Kidney (tissue), 14 donors: ENCODE data around the gene NT5C1A. TPM values are rescaled to one million over a fixed set of nuclear protein-coding genes. Genes with fewer than 3 reads are reported as not detected.

Source experiments
- DNase-seq, 5 donors: peaks; one replicate each; pipeline ENCODE4 v3.0.0-alpha.2; 2013 to 2020
- FAIRE-seq: peaks from 2 replicates; lab custom pipeline; 2012; peaks lifted over from hg19 to GRCh38; lab: Jason Lieb, UNC
- H3K27ac ChIP-seq, 2 donors: one replicate each; pipeline ENCODE4 v1.7.0; 2013; ENCODE audit warnings: low read depth in 2 of 2, low read length in 2 of 2, inconsistent platforms in 1 of 2
- H3K27me3 ChIP-seq: one replicate; pipeline ENCODE4 v1.7.1; 2013; ENCODE audit warnings: low read length, inconsistent platforms; ENCODE audit not compliant: control insufficient read depth, insufficient read depth
- H3K36me3 ChIP-seq, 3 donors: one replicate each; pipeline versions ENCODE4 v1.7.0 to v1.7.1; 2013; ENCODE audit warnings: low read length in 3 of 3, control low read depth in 1 of 3, inconsistent platforms in 1 of 3; ENCODE audit not compliant: insufficient read depth in 3 of 3, control insufficient read depth in 2 of 3
- H3K4me1 ChIP-seq, 3 donors: one replicate each; pipeline versions ENCODE4 v1.7.0 to v1.7.1; 2013; ENCODE audit warnings: low read length in 3 of 3, inconsistent platforms in 1 of 3, low read depth in 1 of 3; ENCODE audit not compliant: control insufficient read depth in 2 of 3, insufficient read depth in 2 of 3
- H3K4me3 ChIP-seq, 3 donors: one replicate each; pipeline versions ENCODE4 v1.7.0 to v1.8.1; 2013; ENCODE audit warnings: low read length in 3 of 3, control low read depth in 1 of 3, inconsistent platforms in 1 of 3
- H3K9ac ChIP-seq, 3 donors: one replicate each; pipeline versions ENCODE4 v1.7.0 to v1.7.1; 2013; ENCODE audit warnings: low read length in 3 of 3, control low read depth in 1 of 3, inconsistent platforms in 1 of 3
- H3K9me3 ChIP-seq, 3 donors: one replicate each; pipeline versions ENCODE4 v1.7.0 to v1.7.1; 2013; ENCODE audit warnings: low read length in 3 of 3, control low read depth in 1 of 3, inconsistent platforms in 1 of 3; ENCODE audit not compliant: control insufficient read depth in 2 of 3, insufficient read depth in 1 of 3
- intact Hi-C: fragments of 100-400 bp; cut with DNase I; formaldehyde crosslinking; loops from one replicate; pipeline ENCODE4 v1.11.1; 2022
- polyA plus RNA-seq: library from polyadenylated mRNA; stranded (reverse); fragments of 350-450 nt; fragmentation: Illumina TruSeq; extraction: RNeasy Lipid Tissue Mini Kit (QIAGEN cat#74804); gene quantifications from one replicate; pipeline ENCODE4 v1.2.3, GENCODE V29; 2014; ENCODE audit warnings: low read depth, low replicate concordance; ENCODE audit not compliant: insufficient read depth
- total RNA-seq: library from RNA; stranded (reverse); fragmentation: NEBNext Ultra II Directional; extraction: Animal tissue kit (Norgen Biotek cat#: 25700); gene quantifications from one replicate; pipeline ENCODE4 v1.2.1, GENCODE V29; 2021
- TF ChIP-seq, protein P1 (sequence below): IDR thresholded peaks from 3 replicates; pipeline ENCODE4 v1.5.1; 2012; ENCODE audit warnings: mild to moderate bottlenecking, moderate library complexity, borderline replicate concordance; ENCODE audit not compliant: insufficient read depth; ENCODE audit errors: extremely low read depth
- donor health status: control.
- donor health status: control.
- donor health status: control.
- donor health status: control.
- donor health status: control.
- donor health status: DM: yes; HTN: yes; CAD: no.
- donor health status: Normal renal cell carcinoma (clear cell type).

Gene NT5C1A
- total and polyA plus RNA-seq, 2 donors from 2014 or later = 0.62 to 2.0 TPM

- intact Hi-C loops = no loop called here
- peak overlapping the region in 2 of 3 donors; percentile 3 to 17 for H3K4me3 ChIP-seq
- no peak for FAIRE-seq
- peak overlapping the region; percentile 45 to 48 for H3K27ac ChIP-seq
- peak in 1 of 5 donors; percentile 28 for DNase-seq
- TF ChIP-seq, protein P1, sequence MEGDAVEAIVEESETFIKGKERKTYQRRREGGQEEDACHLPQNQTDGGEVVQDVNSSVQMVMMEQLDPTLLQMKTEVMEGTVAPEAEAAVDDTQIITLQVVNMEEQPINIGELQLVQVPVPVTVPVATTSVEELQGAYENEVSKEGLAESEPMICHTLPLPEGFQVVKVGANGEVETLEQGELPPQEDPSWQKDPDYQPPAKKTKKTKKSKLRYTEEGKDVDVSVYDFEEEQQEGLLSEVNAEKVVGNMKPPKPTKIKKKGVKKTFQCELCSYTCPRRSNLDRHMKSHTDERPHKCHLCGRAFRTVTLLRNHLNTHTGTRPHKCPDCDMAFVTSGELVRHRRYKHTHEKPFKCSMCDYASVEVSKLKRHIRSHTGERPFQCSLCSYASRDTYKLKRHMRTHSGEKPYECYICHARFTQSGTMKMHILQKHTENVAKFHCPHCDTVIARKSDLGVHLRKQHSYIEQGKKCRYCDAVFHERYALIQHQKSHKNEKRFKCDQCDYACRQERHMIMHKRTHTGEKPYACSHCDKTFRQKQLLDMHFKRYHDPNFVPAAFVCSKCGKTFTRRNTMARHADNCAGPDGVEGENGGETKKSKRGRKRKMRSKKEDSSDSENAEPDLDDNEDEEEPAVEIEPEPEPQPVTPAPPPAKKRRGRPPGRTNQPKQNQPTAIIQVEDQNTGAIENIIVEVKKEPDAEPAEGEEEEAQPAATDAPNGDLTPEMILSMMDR = no peak
- H3K27me3 ChIP-seq = no peaks in the 10 kb centered on the region
- no peaks in the 10 kb centered on the region for H3K4me1 ChIP-seq
- no peaks in the 10 kb centered on the region for H3K9me3 ChIP-seq
- no peak overlapping the region for H3K9ac ChIP-seq
- H3K36me3 ChIP-seq = peaks cover 0 to 2% (median 0%) of the 10 kb centered on the region in 3 donors
Measured at GRCh38 chr1:39635205-39635870, 36.6 kb downstream of the NT5C1A start.

- H3K9ac ChIP-seq = no peak overlapping the region
Measured at GRCh38 chr1:39633422-39633821, 38.5 kb downstream of the NT5C1A start.

DNA sequence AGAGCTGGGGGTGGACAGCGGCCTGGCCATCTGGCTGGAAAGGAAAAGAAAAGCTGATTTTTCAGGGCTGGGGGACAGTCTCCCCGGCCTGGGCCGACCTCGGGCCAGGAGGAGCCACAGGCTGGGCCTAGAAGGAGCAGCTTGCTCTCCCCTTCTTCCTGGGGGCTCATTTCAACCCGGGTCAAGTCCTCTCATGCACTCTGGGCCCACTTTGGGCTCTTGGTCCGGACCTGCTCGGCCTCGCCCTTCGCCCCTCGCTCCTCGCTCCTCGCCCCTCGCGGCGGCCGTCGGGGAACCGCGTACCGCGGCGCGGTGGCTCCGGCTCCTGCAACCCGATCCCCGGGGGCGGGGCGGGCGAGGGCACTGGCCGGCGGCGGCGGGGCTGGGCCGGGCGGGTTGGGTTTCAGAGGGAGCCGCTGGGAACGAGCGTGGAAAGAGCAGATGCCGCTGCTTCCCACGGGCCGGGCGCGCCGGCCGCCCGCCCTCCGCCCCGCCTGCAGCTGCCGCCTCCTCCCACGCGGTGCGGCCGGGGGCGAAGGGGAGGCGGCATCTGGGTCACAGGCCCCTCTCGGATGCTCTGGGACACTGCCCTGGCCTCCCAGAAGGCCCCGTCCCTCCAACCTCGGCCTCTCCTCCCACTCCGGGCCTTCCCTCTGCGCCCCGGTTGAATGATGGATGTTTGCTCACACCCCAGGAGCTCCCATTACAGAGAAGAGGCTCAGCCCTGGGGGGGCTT, 39.1 kb downstream of the NT5C1A start:
- H3K4me3 ChIP-seq = no peak overlapping the region

More at GRCh38 chr1:39633422-39633821, 38.5 kb downstream of the NT5C1A start:
- Histone ChIP-seq H3K9me3 (no peaks in the 10 kb centered on the region), H3K4me1 (no peaks in the 10 kb centered on the region), H3K27me3 (no peaks in the 10 kb centered on the region), H3K4me3 (peak overlapping the region in 1 of 3 donors; percentile 10), H3K36me3 (peaks cover 0 to 2% (median 0%) of the 10 kb centered on the region in 3 donors), H3K27ac (no peak overlapping the region)
- TF ChIP-seq, protein P1 = no peak
- no peak for DNase-seq
- intact Hi-C loops = no loop called here
- FAIRE-seq = no peak

More for the DNA sequence above, 39.1 kb downstream of the NT5C1A start:
- FAIRE-seq (no peak), DNase-seq (peak; percentile 85 to 92 (median 88))
- Histone ChIP-seq H3K36me3 (peaks cover 0 to 2% (median 0%) of the 10 kb centered on the region in 3 donors), H3K9ac (no peak overlapping the region), H3K4me1 (no peaks in the 10 kb centered on the region), H3K27ac (peak overlapping the region in 1 of 2 donors; percentile 42), H3K9me3 (no peaks in the 10 kb centered on the region), H3K27me3 (no peaks in the 10 kb centered on the region)
- TF ChIP-seq, protein P1 = no peak
- intact Hi-C loops = no loop called here
